Stimulated activated CD8-positive, alpha-beta memory T cell treated with anti-CD3 and anti-CD28 coated beads, Interleukin-15, amount 100 ng/mL, for 1 hour (primary cell): Measurements from ENCODE around the gene ACOT7.
"Not testable (repeated sequence)": the region's sequence is repeated elsewhere in the genome, so short reads cannot be mapped to it uniquely, and the experiment has no call there.

Source experiments
- DNase-seq: peaks from one replicate; pipeline ENCODE4 v3.0.0-alpha.2; 2020; ENCODE audit warnings: low read depth

ACOT7 gene

GRCh38 chr1:6313393-6314200, 80.0 kb downstream of the ACOT7 start:
- DNase-seq: no peak

GRCh38 chr1:6310116-6310848, 83.3 kb downstream of the ACOT7 start:
- no peak for DNase-seq

- DNase-seq: no peak
Measured at GRCh38 chr1:6309564-6309963, 84.0 kb downstream of the ACOT7 start.

- no peak for DNase-seq
Measured at GRCh38 chr1:6308449-6308848, 85.1 kb downstream of the ACOT7 start.

- not testable (repeated sequence) for DNase-seq
Measured at GRCh38 chr1:6307682-6308081, 85.9 kb downstream of the ACOT7 start.

GRCh38 chr1:6307099-6307498, 86.5 kb downstream of the ACOT7 start:
- no peak for DNase-seq

- no peak for DNase-seq
Measured at GRCh38 chr1:6303397-6304012, 90.1 kb downstream of the ACOT7 start.

- no peak for DNase-seq
Measured at GRCh38 chr1:6302568-6302967, 91.0 kb downstream of the ACOT7 start.

- no peak for DNase-seq
Measured at GRCh38 chr1:6301526-6301925, 92.0 kb downstream of the ACOT7 start.

- DNase-seq: no peak
Measured at GRCh38 chr1:6300342-6301048, 93.1 kb downstream of the ACOT7 start.

GRCh38 chr1:6299557-6300165, 93.9 kb downstream of the ACOT7 start:
- DNase-seq: no peak

GRCh38 chr1:6298940-6299465, 94.6 kb downstream of the ACOT7 start:
- no peak for DNase-seq

GRCh38 chr1:6298530-6298929, 95.0 kb downstream of the ACOT7 start:
- no peak for DNase-seq

GRCh38 chr1:6295910-6296309, 97.7 kb downstream of the ACOT7 start:
- no peak for DNase-seq

- no peak for DNase-seq
Measured at GRCh38 chr1:6294890-6295556, 98.5 kb downstream of the ACOT7 start.

- DNase-seq: no peak
Measured at GRCh38 chr1:6294080-6294889, 99.3 kb downstream of the ACOT7 start.

- DNase-seq: no peak
Measured at GRCh38 chr1:6292102-6292501, 101.5 kb downstream of the ACOT7 start.

GRCh38 chr1:6288665-6289064, 104.9 kb downstream of the ACOT7 start:
- DNase-seq: no peak

GRCh38 chr1:6288026-6288425, 105.5 kb downstream of the ACOT7 start:
- DNase-seq: no peak

GRCh38 chr1:6287431-6287886, 106.1 kb downstream of the ACOT7 start:
- DNase-seq: no peak
